Measurements from ENCODE around the gene RHD.

DNA sequence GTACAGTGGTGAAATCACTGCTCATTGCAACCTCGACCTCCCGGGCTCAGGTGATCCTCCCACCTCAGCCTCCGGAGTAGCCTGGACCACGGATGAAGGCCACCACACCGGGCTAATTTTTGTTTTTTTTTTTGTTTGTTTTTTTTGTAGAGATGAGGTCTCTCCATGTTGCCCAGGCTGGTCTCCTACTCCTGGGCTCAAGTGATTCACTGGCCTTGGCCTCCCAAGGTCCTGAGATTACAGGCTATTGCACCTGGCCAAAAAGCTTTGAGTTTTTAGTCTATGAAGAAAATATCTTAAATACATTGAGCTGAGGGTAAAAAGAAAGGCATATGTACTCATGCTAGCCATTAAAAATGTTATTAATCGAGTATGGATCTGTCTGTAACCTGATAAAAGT lies 69.4 kb downstream of the RHD start:
- TF ChIP-seq CTCF (IDR thresholded peaks at IDR 0.05; ENCODE audit: low read depth, low read length, missing input control) (no peak), HNF4G (IDR thresholded peaks at IDR 0.05) (no peak), TAF1 (conservative IDR thresholded peaks at IDR 0.05) (no peak), SP1 (IDR thresholded peaks at IDR 0.05) (no peak), YY1 (IDR thresholded peaks at IDR 0.05) (no peak), GABPA (IDR thresholded peaks at IDR 0.05 in 1 of 2, conservative IDR thresholded peaks at IDR 0.05 in 1 of 2) (no peak), JUND (IDR thresholded peaks at IDR 0.05) (no peak)
